ENCODE data around the gene SLC16A13. TPM values are rescaled to one million over a fixed set of nuclear protein-coding genes. Genes with fewer than 3 reads are reported as not detected.
"Not testable (repeated sequence)": the region's sequence is repeated elsewhere in the genome, so short reads cannot be mapped to it uniquely, and the experiment has no call there.

Gene SLC16A13
- 0.63 TPM in 1 of 2 replicates, not detected in the other for total RNA-seq (2014; rRNA removed)
- polyA plus RNA-seq (2012), result 2.8 TPM

- DNase-seq (ENCODE audit: low read depth), result peak; percentile 91
These were observed at the start of gene SLC16A13 for GRCh38 chr17:7035591-7036368. Gene SLC16A13 (plus strand): TSS chr17:7036015. CDS start chr17:7036383, 368 bp downstream.

GRCh38 chr17:6986676-6987075, 49.1 kb upstream of the SLC16A13 start:
- DNase-seq (ENCODE audit: low read depth), result no peak

- DNase-seq (ENCODE audit: low read depth), result no peak
These were observed 46.0 kb upstream of the SLC16A13 start for GRCh38 chr17:6989779-6990178.

- not testable (repeated sequence) for DNase-seq (ENCODE audit: low read depth)
These were observed 42.2 kb upstream of the SLC16A13 start for GRCh38 chr17:6993613-6994056.

GRCh38 chr17:6994118-6994598, 41.7 kb upstream of the SLC16A13 start:
- no peak for DNase-seq (ENCODE audit: low read depth)

GRCh38 chr17:6994666-6995256, 41.1 kb upstream of the SLC16A13 start:
- DNase-seq (ENCODE audit: low read depth), result no peak

- no peak for DNase-seq (ENCODE audit: low read depth)
These were observed 40.1 kb upstream of the SLC16A13 start, which contains the start of gene ALOX12 for GRCh38 chr17:6995500-6996255. Gene ALOX12 (plus strand): TSS chr17:6996049. CDS start chr17:6996118, 69 bp downstream.

- DNase-seq (ENCODE audit: low read depth), result no peak
These were observed 39.4 kb upstream of the SLC16A13 start for GRCh38 chr17:6996256-6997011.

GRCh38 chr17:6997171-6997570, 38.6 kb upstream of the SLC16A13 start:
- no peak for DNase-seq (ENCODE audit: low read depth)

- no peak for DNase-seq (ENCODE audit: low read depth)
These were observed 36.8 kb upstream of the SLC16A13 start for GRCh38 chr17:6998855-6999508.

- no peak for DNase-seq (ENCODE audit: low read depth)
These were observed 34.4 kb upstream of the SLC16A13 start for GRCh38 chr17:7001318-7001961.

- DNase-seq (ENCODE audit: low read depth), result no peak
These were observed 33.3 kb upstream of the SLC16A13 start for GRCh38 chr17:7002288-7003047.

- DNase-seq (ENCODE audit: low read depth), result no peak
These were observed 32.1 kb upstream of the SLC16A13 start for GRCh38 chr17:7003745-7004144.

- DNase-seq (ENCODE audit: low read depth), result peak; percentile 68
These were observed 31.2 kb upstream of the SLC16A13 start for GRCh38 chr17:7004398-7005253.

GRCh38 chr17:7005716-7006115, 30.1 kb upstream of the SLC16A13 start:
- DNase-seq (ENCODE audit: low read depth), result no peak

GRCh38 chr17:7007143-7007542, 28.7 kb upstream of the SLC16A13 start:
- DNase-seq (ENCODE audit: low read depth), result no peak

- no peak for DNase-seq (ENCODE audit: low read depth)
These were observed 25.3 kb upstream of the SLC16A13 start for GRCh38 chr17:7010523-7010922.

- DNase-seq (ENCODE audit: low read depth), result no peak
These were observed 24.4 kb upstream of the SLC16A13 start for GRCh38 chr17:7011415-7011814.

- no peak for DNase-seq (ENCODE audit: low read depth)
These were observed 23.9 kb upstream of the SLC16A13 start for GRCh38 chr17:7011942-7012254.

All from LHCN-M2 (cell line).